Upper lobe of left lung (tissue), 4 donors: ENCODE measurements around the gene PIERCE2.

Experiments used
- CTCF ChIP-seq, 6 experiments: fragments of 450-650 bp in 4 of 6; fragments of 200-600 bp in 2 of 6; sonication (generic) in 2 of 6; IDR thresholded peaks; one replicate each; pipeline ENCODE4 v1.5.1; 2016 to 2019; ENCODE audit warnings: antibody characterized with exemption in 6 of 6
- EP300 ChIP-seq, 4 donors: sonication (generic); formaldehyde crosslinking; IDR thresholded peaks; one replicate each; pipeline ENCODE4 v1.5.1; 2017; ENCODE audit warnings: antibody characterized with exemption in 4 of 4, control low read depth in 2 of 4
- POLR2A ChIP-seq, 4 donors: fragments of 450-650 bp; IDR thresholded peaks; one replicate each; pipeline ENCODE4 v1.5.1; 2016 to 2017; ENCODE audit warnings: antibody characterized with exemption in 4 of 4, mild to moderate bottlenecking in 2 of 4
- POLR2AphosphoS5 ChIP-seq, 2 donors: sonication (generic); formaldehyde crosslinking; IDR thresholded peaks; one replicate each; pipeline ENCODE4 v1.5.1; 2017; ENCODE audit warnings: antibody characterized with exemption in 2 of 2

- TF ChIP-seq POLR2A (IDR thresholded peaks at IDR 0.05) (no peak), CTCF (IDR thresholded peaks at IDR 0.05) (no peak), POLR2AphosphoS5 (IDR thresholded peaks at IDR 0.05) (no peak), EP300 (IDR thresholded peaks at IDR 0.05) (no peak)
Observed at GRCh38 chr15:55468321-55468720, 60.0 kb downstream of the PIERCE2 start.
